ENCODE data around the gene IL21R. TPM values are rescaled to one million over a fixed set of nuclear protein-coding genes. Genes with fewer than 3 reads are reported as not detected.

IL21R gene
- total and polyA plus RNA-seq, 10 of the 15 experiments (the other 5 are each of a cell fraction or from before 2014, with no cell fraction given): 5.3 to 138 (median 82.5) TPM

DNA sequence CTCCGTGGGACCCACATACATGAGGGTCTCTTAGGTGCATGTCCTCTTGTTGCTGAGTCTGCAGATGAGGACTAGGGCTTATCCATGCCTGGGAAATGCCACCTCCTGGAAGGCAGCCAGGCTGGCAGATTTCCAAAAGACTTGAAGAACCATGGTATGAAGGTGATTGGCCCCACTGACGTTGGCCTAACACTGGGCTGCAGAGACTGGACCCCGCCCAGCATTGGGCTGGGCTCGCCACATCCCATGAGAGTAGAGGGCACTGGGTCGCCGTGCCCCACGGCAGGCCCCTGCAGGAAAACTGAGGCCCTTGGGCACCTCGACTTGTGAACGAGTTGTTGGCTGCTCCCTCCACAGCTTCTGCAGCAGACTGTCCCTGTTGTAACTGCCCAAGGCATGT is 38.2 kb upstream of the IL21R start (continued):
- TF ChIP-seq, protein P1, sequence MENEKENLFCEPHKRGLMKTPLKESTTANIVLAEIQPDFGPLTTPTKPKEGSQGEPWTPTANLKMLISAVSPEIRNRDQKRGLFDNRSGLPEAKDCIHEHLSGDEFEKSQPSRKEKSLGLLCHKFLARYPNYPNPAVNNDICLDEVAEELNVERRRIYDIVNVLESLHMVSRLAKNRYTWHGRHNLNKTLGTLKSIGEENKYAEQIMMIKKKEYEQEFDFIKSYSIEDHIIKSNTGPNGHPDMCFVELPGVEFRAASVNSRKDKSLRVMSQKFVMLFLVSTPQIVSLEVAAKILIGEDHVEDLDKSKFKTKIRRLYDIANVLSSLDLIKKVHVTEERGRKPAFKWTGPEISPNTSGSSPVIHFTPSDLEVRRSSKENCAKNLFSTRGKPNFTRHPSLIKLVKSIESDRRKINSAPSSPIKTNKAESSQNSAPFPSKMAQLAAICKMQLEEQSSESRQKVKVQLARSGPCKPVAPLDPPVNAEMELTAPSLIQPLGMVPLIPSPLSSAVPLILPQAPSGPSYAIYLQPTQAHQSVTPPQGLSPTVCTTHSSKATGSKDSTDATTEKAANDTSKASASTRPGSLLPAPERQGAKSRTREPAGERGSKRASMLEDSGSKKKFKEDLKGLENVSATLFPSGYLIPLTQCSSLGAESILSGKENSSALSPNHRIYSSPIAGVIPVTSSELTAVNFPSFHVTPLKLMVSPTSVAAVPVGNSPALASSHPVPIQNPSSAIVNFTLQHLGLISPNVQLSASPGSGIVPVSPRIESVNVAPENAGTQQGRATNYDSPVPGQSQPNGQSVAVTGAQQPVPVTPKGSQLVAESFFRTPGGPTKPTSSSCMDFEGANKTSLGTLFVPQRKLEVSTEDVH (IDR thresholded peaks at IDR 0.05; ENCODE audit: low read depth, partially characterized antibody): no peak
- TF ChIP-seq CBFB (IDR thresholded peaks at IDR 0.05; ENCODE audit: low read depth) (no peak), MXI1 (IDR thresholded peaks at IDR 0.05; ENCODE audit: low read depth, low read length) (no peak), JUND (IDR thresholded peaks at IDR 0.05; ENCODE audit: low read depth, low read length) (no peak), NBN (IDR thresholded peaks at IDR 0.05) (no peak), SRF (IDR thresholded peaks at IDR 0.05; ENCODE audit: low read depth in 2 of 2, low read length in 2 of 2) (no peak), FOS (IDR thresholded peaks at IDR 0.05; ENCODE audit: borderline replicate concordance, extremely low read depth, insufficient read length) (no peak), CHD2 (IDR thresholded peaks at IDR 0.05; ENCODE audit: borderline replicate concordance, low read depth, low read length) (no peak), NR2C1 (IDR thresholded peaks at IDR 0.05) (no peak), BCL11A (IDR thresholded peaks at IDR 0.05; ENCODE audit: low read depth, low read length) (no peak), BMI1 (IDR thresholded peaks at IDR 0.05; ENCODE audit: borderline replicate concordance) (no peak)
- TF ChIP-seq, protein P2, sequence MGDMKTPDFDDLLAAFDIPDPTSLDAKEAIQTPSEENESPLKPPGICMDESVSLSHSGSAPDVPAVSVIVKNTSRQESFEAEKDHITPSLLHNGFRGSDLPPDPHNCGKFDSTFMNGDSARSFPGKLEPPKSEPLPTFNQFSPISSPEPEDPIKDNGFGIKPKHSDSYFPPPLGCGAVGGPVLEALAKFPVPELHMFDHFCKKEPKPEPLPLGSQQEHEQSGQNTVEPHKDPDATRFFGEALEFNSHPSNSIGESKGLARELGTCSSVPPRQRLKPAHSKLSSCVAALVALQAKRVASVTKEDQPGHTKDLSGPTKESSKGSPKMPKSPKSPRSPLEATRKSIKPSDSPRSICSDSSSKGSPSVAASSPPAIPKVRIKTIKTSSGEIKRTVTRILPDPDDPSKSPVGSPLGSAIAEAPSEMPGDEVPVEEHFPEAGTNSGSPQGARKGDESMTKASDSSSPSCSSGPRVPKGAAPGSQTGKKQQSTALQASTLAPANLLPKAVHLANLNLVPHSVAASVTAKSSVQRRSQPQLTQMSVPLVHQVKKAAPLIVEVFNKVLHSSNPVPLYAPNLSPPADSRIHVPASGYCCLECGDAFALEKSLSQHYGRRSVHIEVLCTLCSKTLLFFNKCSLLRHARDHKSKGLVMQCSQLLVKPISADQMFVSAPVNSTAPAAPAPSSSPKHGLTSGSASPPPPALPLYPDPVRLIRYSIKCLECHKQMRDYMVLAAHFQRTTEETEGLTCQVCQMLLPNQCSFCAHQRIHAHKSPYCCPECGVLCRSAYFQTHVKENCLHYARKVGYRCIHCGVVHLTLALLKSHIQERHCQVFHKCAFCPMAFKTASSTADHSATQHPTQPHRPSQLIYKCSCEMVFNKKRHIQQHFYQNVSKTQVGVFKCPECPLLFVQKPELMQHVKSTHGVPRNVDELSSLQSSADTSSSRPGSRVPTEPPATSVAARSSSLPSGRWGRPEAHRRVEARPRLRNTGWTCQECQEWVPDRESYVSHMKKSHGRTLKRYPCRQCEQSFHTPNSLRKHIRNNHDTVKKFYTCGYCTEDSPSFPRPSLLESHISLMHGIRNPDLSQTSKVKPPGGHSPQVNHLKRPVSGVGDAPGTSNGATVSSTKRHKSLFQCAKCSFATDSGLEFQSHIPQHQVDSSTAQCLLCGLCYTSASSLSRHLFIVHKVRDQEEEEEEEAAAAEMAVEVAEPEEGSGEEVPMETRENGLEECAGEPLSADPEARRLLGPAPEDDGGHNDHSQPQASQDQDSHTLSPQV (IDR thresholded peaks at IDR 0.05): no peak
